Measurements from ENCODE around the gene SEPHS2. TPM values are rescaled to one million over a fixed set of nuclear protein-coding genes. Genes with fewer than 3 reads are reported as not detected.

SEPHS2 gene
- total RNA-seq, 4 donors from 2014 or later = 16.8 to 26.2 (median 22.2) TPM

- DNase-seq (ENCODE audit: low spot score in 2 of 2) = peak in 1 of 2 donors; percentile 69
- H3K27me3 ChIP-seq = no peaks in the 10 kb centered on the region
- H3K36me3 ChIP-seq = no peaks in the 10 kb centered on the region
- peak overlapping the region; percentile 57 for H3K4me3 ChIP-seq
- no peaks in the 10 kb centered on the region for H3K9me3 ChIP-seq
- TF ChIP-seq POLR2AphosphoS5 (IDR thresholded peaks at IDR 0.05) (no peak), EP300 (IDR thresholded peaks at IDR 0.05) (no peak), POLR2A (IDR thresholded peaks at IDR 0.05) (no peak), CTCF (IDR thresholded peaks at IDR 0.05) (no peak)
- H3K4me1 ChIP-seq = peaks cover 21% of the 10 kb centered on the region
- WGBS = 61% methylated on average over 13 of the region's 19 CpGs
- no peak overlapping the region for H3K27ac ChIP-seq
These were observed 15.2 kb downstream of the SEPHS2 start for GRCh38 chr16:30430428-30430970.

DNA sequence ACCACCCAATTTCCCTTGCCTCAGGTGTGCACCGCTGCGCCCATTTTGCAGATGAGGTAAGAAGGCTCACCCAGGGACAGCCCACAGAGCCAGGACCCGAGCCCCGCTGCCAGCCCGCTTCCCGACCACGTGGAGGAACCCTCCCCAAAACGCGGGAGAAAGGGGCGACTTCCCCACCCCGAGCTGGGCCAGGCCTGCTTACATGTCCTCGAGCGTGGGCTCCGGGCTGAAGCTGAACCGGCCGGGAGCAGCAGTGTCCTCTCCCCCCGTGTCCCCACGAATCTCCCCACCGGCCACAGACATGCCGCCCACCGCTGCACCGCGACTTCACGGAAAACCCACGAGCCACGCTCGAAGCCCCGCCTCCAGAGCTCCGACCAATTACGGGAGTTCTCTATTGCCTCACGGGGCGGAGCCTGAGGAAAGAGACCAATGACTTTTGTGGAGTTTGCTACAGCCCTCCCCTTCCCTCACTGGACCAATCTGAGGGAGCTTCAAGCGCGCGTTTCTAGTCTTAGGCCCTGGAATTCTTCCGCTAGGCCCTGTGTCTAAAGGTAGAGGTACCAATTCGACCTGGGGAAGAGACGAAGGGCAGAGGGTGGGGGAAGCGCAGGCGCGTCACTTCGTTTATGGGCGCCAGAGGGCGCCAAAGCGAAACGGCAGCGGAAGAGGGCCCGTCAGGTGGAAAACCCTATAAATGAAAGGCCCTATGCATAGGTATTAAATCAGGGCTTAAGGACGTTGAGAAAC, 15.8 kb downstream of the SEPHS2 start, which contains the start of gene DCTPP1:
TSS of gene DCTPP1 (minus strand) at position 353 of the 750 bp plus-strand sequence. CDS start at position 303, 50 bp downstream.
- no peaks in the 10 kb centered on the region for H3K27me3 ChIP-seq
- TF ChIP-seq CTCF (IDR thresholded peaks at IDR 0.05) (peak; percentile 69 to 81), POLR2A (IDR thresholded peaks at IDR 0.05) (no peak), POLR2AphosphoS5 (IDR thresholded peaks at IDR 0.05) (peak in 2 of 3 donors; percentile 59 to 88), EP300 (IDR thresholded peaks at IDR 0.05) (no peak)
- H3K36me3 ChIP-seq = peaks cover 1% of the 10 kb centered on the region
- peak; percentile 97 to 98 for DNase-seq (ENCODE audit: low spot score in 2 of 2)
- H3K4me3 ChIP-seq = peak within 1 kb of the TSS; percentile 57
- H3K4me1 ChIP-seq = peaks cover 21% of the 10 kb centered on the region
- WGBS = under 1% methylated on average over 46 of the region's 49 CpGs
- no peaks in the 10 kb centered on the region for H3K9me3 ChIP-seq
- H3K27ac ChIP-seq = peak within 1 kb of the TSS; percentile 46

DNA sequence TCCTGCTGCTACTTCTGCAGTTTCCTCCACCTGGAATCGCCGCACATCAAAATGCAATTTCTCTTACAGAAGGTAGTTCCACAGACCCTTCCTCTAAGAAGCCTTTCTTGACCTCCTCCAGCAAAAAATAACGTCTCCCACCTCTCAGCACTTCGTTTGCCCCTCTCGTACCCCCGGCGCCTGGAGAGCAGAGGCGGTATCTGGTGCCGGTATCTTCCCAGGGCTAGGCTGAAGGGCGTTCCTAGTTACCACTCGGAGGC, 16.3 kb downstream of the SEPHS2 start:
- no peaks in the 10 kb centered on the region for H3K9me3 ChIP-seq
- H3K4me3 ChIP-seq = peak overlapping the region; percentile 57
- no peak for DNase-seq (ENCODE audit: low spot score in 2 of 2)
- H3K4me1 ChIP-seq = peaks cover 21% of the 10 kb centered on the region
- 0% methylated on average over 11 of the region's 11 CpGs for WGBS
- no peaks in the 10 kb centered on the region for H3K27me3 ChIP-seq
- H3K36me3 ChIP-seq = peaks cover 6% of the 10 kb centered on the region
- peak overlapping the region; percentile 46 for H3K27ac ChIP-seq
- TF ChIP-seq POLR2A (IDR thresholded peaks at IDR 0.05) = no peak

- H3K36me3 ChIP-seq = peaks cover 19% of the 10 kb centered on the region
These were observed 17.6 kb downstream of the SEPHS2 start for GRCh38 chr16:30428055-30428454.

GRCh38 chr16:30421010-30421409, 24.7 kb downstream of the SEPHS2 start:
- WGBS = 79% methylated on average over 5 of the region's 5 CpGs
- Histone ChIP-seq H3K9me3 (no peaks in the 10 kb centered on the region), H3K4me3 (no peak overlapping the region), H3K27ac (no peak overlapping the region), H3K36me3 (peaks cover 33% of the 10 kb centered on the region), H3K27me3 (no peaks in the 10 kb centered on the region), H3K4me1 (peaks cover 17% of the 10 kb centered on the region)
- DNase-seq (ENCODE audit: low spot score in 2 of 2) = no peak
- TF ChIP-seq POLR2AphosphoS5 (IDR thresholded peaks at IDR 0.05) (no peak), CTCF (IDR thresholded peaks at IDR 0.05) (no peak), POLR2A (IDR thresholded peaks at IDR 0.05) (no peak), EP300 (IDR thresholded peaks at IDR 0.05) (no peak)

More at GRCh38 chr16:30428055-30428454, 17.6 kb downstream of the SEPHS2 start:
- H3K9me3 ChIP-seq = no peaks in the 10 kb centered on the region
- no peak for TF ChIP-seq POLR2AphosphoS5 (IDR thresholded peaks at IDR 0.05)
- peaks cover 21% of the 10 kb centered on the region for H3K4me1 ChIP-seq
- no peaks in the 10 kb centered on the region for H3K27me3 ChIP-seq
- DNase-seq (ENCODE audit: low spot score in 2 of 2) = no peak
- H3K27ac ChIP-seq = no peak overlapping the region
- H3K4me3 ChIP-seq = no peak overlapping the region
- WGBS = 92% methylated on average over 4 of the region's 4 CpGs

- DNase-seq (ENCODE audit: low spot score in 2 of 2) = no peak
- no peaks in the 10 kb centered on the region for H3K27me3 ChIP-seq
- 69% methylated on average over 24 of the region's 31 CpGs for WGBS
- peak overlapping the region; percentile 86 for H3K27ac ChIP-seq
- peaks cover 17% of the 10 kb centered on the region for H3K4me1 ChIP-seq
- TF ChIP-seq POLR2AphosphoS5 (IDR thresholded peaks at IDR 0.05) = no peak
- TF ChIP-seq POLR2A (IDR thresholded peaks at IDR 0.05) = no peak
- TF ChIP-seq CTCF (IDR thresholded peaks at IDR 0.05) = no peak
- TF ChIP-seq EP300 (IDR thresholded peaks at IDR 0.05) = no peak
- no peaks in the 10 kb centered on the region for H3K9me3 ChIP-seq
- peaks cover 19% of the 10 kb centered on the region for H3K36me3 ChIP-seq
- peak overlapping the region; percentile 78 for H3K4me3 ChIP-seq
These were observed 27.1 kb downstream of the SEPHS2 start for GRCh38 chr16:30418350-30419181.

Measured in suprapubic skin (tissue), 4 donors.